GM19468 (cell line): ENCODE measurements around the gene MPL.

Experiments
- ATAC-seq: cut with Tn5 transposase; IDR thresholded peaks from one replicate; pipeline ENCODE4 v1.9.1; 2021; ENCODE audit warnings: mild to moderate bottlenecking, moderate library complexity, moderate number of reproducible peaks; ENCODE audit not compliant: unreplicated experiment; ENCODE audit errors: extremely low read depth

The MPL gene

GRCh38 chr1:43402089-43402865 is 64.7 kb downstream of the MPL start:
- ATAC-seq = no peak
